Measurements from ENCODE around the gene TCF12.

GRCh38 chr15:56923174-56923591, 4.7 kb downstream of the TCF12 start:
- TF ChIP-seq RAD21 (IDR thresholded peaks at IDR 0.05; ENCODE audit: low read depth) (no peak), FOXM1 (IDR thresholded peaks at IDR 0.05; ENCODE audit: borderline replicate concordance, low read depth) (no peak), TCF12 (IDR thresholded peaks at IDR 0.05; ENCODE audit: low read depth) (no peak), CEBPB (IDR thresholded peaks at IDR 0.05) (no peak), MAX (IDR thresholded peaks at IDR 0.05) (no peak), YY1 (IDR thresholded peaks at IDR 0.05; ENCODE audit: low read depth) (no peak), TEAD4 (IDR thresholded peaks at IDR 0.05) (no peak), EGR1 (IDR thresholded peaks at IDR 0.05) (no peak), TAF1 (IDR thresholded peaks at IDR 0.05; ENCODE audit: low read depth) (no peak), CREB1 (IDR thresholded peaks at IDR 0.05; ENCODE audit: low read depth) (no peak), EP300 (IDR thresholded peaks at IDR 0.05; ENCODE audit: borderline replicate concordance) (no peak), ZBTB7A (IDR thresholded peaks at IDR 0.05; ENCODE audit: low read depth) (no peak)
- TF ChIP-seq, protein P1, sequence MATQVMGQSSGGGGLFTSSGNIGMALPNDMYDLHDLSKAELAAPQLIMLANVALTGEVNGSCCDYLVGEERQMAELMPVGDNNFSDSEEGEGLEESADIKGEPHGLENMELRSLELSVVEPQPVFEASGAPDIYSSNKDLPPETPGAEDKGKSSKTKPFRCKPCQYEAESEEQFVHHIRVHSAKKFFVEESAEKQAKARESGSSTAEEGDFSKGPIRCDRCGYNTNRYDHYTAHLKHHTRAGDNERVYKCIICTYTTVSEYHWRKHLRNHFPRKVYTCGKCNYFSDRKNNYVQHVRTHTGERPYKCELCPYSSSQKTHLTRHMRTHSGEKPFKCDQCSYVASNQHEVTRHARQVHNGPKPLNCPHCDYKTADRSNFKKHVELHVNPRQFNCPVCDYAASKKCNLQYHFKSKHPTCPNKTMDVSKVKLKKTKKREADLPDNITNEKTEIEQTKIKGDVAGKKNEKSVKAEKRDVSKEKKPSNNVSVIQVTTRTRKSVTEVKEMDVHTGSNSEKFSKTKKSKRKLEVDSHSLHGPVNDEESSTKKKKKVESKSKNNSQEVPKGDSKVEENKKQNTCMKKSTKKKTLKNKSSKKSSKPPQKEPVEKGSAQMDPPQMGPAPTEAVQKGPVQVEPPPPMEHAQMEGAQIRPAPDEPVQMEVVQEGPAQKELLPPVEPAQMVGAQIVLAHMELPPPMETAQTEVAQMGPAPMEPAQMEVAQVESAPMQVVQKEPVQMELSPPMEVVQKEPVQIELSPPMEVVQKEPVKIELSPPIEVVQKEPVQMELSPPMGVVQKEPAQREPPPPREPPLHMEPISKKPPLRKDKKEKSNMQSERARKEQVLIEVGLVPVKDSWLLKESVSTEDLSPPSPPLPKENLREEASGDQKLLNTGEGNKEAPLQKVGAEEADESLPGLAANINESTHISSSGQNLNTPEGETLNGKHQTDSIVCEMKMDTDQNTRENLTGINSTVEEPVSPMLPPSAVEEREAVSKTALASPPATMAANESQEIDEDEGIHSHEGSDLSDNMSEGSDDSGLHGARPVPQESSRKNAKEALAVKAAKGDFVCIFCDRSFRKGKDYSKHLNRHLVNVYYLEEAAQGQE (IDR thresholded peaks at IDR 0.05; ENCODE audit: low read depth) = no peak
- TF ChIP-seq, protein P2, sequence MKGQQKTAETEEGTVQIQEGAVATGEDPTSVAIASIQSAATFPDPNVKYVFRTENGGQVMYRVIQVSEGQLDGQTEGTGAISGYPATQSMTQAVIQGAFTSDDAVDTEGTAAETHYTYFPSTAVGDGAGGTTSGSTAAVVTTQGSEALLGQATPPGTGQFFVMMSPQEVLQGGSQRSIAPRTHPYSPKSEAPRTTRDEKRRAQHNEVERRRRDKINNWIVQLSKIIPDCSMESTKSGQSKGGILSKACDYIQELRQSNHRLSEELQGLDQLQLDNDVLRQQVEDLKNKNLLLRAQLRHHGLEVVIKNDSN (IDR thresholded peaks at IDR 0.05) = no peak
